Right lobe of liver (tissue), 4 donors: Measurements from ENCODE around the gene FEM1B.

ENCODE experiments used
- POLR2A ChIP-seq: fragments of 450-650 bp; IDR thresholded peaks from one replicate; pipeline ENCODE4 v1.6.1; 2017; ENCODE audit warnings: antibody characterized with exemption, mild to moderate bottlenecking
- TF ChIP-seq, protein P1 (sequence below), 4 donors: fragments of 200-600 bp in 3 of 4; fragments of 450-650 bp in 1 of 4; IDR thresholded peaks; one replicate each; pipeline versions ENCODE4 v1.5.1 to v1.8.0; 2016 to 2022; ENCODE audit warnings: antibody characterized with exemption in 4 of 4, mild to moderate bottlenecking in 2 of 4
- donor health status: DM: no; HTN: no; CAD: no.
- donor health status: DM: no; HTN: no; CAD: no.
- donor health status: DM: no; HTN: yes; CAD: no.

DNA sequence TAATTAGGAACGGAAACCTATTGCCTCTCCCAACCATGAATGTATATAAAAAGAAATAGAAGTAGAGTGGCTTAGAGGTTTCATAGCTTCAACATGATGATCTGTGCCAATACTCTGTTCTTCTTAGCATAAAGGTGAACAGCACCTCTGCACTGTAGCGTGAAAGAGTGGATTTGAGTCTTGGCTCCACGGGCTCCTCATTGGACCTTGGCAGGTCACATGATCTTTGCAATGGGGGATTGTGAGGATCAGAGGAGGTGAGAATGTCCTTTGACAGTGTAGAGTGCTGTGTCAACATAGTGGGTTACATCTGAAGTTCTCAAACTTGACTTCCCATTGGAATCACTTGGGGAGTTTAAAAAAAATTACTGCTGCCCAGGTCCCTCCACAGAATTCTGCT is 51.4 kb downstream of the FEM1B start:
- TF ChIP-seq POLR2A, result no peak
- TF ChIP-seq, protein P1, sequence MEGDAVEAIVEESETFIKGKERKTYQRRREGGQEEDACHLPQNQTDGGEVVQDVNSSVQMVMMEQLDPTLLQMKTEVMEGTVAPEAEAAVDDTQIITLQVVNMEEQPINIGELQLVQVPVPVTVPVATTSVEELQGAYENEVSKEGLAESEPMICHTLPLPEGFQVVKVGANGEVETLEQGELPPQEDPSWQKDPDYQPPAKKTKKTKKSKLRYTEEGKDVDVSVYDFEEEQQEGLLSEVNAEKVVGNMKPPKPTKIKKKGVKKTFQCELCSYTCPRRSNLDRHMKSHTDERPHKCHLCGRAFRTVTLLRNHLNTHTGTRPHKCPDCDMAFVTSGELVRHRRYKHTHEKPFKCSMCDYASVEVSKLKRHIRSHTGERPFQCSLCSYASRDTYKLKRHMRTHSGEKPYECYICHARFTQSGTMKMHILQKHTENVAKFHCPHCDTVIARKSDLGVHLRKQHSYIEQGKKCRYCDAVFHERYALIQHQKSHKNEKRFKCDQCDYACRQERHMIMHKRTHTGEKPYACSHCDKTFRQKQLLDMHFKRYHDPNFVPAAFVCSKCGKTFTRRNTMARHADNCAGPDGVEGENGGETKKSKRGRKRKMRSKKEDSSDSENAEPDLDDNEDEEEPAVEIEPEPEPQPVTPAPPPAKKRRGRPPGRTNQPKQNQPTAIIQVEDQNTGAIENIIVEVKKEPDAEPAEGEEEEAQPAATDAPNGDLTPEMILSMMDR (IDR thresholded peaks at IDR 0.05), result no peak
